HG03354 (cell line): ENCODE results near the gene AVP.
"Not testable (repeated sequence)": the region's sequence is repeated elsewhere in the genome, so short reads cannot be mapped to it uniquely, and the experiment has no call there.

Experiments
- ATAC-seq: cut with Tn5 transposase; IDR thresholded peaks from one replicate; pipeline ENCODE4 v1.9.1; 2021; ENCODE audit warnings: mild to moderate bottlenecking; ENCODE audit not compliant: unreplicated experiment, poor library complexity, severe bottlenecking

AVP gene

DNA sequence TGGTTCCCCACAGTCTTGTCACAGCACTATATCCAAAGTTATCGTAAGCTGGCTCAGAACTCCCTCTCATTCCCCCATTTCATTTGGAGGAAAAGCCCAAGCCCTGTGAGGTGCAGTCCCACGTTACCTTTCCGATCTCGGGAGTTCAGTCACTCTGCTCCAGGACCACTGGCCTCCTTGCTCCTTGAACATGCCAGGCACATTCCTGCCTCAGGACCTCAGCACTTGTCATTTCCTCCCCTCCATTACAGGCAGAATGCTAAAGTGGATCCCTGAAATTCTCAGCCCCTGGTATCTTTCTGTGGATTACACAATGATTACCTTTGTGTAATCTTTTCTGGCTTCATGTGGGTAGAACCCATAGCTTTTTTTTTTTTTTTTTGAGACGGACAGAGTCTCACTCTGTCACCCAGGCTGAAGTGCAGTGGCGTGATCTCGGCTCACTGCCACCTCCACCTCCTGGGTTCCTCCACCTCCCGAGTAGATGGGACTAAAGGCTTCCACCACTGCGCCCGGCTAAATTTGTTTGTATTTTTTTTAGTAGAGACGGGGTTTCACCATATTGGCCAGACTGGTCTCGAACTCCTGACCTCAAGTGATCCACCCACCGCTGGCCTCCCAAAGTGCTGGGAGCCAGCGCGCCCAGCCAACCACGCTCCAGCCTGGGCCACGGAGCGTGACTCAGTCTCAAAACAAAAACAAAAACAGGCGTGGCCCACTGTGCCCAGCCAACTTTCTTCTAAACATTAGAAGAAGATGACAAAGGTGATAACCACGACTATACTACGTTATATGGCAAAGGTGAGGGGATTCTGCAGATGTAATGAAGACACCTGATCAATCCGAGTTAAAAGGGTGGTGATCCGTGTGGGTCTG lies 17.1 kb downstream of the AVP start:
- ATAC-seq, result no peak

DNA sequence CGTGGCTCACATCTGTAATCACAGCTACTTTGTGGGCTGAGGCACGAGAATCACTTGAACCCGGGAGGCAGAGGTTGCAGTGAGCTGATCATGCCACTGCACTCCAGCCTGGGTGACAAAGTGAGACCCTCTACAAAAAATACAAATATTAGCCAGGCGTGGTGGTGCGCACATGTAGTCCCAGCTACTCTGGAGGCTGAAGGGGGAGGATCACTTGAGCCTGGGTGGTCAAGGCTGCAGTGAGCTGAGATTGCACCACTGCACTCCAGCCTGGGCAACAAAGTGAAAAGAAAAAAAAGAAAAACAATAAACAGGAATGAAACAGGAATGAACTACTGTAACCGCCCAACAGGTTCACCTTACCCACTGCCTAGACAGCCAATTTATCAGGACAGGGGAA lies 20.4 kb downstream of the AVP start:
- ATAC-seq, result not testable (repeated sequence)

DNA sequence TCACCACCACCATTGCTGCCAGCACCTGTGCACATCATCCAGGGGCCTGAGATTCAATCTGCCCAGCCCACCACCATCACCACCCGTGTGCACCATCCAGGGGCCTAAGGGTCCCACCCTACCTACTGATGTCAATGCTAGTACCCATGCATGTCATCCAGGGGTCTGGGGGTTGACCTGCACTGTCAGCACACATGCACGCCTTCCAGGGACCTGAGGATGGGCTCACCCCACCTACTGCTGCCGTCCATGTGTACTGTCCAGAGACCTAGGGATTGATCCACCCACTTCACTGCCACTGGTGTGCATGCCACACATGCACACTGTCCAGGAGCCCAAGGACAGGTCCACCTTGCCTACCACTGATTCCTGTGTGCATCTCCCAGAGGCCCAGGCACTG lies 25.0 kb downstream of the AVP start:
- ATAC-seq, result no peak

DNA sequence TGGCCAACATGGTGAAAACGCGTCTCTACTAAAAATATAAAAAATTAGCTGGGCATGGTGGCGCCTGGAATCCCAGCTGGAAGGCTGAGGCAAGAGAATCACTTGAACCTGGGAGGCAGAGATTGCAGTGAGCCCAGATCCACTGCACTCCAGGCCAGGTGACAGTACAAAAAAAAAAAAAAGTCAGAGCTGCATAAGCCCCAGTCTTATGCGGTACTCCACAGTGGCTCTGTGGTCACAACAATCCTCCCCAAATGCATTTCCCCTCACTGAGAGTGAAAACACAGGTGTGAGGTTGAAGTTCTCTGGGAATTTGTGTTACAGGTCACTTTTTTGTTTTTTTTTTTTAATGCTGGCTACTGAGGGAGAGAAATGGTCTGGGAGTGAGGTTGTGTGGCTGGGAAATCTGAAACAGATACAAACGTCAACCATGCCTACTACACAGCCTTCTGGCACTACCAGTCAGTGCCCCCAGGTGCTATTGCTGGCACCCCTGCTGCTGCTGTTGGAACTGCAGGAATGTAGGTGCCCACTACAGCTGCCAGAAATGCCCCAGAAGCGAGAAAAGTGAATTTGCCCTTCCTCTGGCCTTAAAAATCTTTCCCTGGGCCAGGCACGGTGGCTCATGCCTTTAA lies 33.0 kb downstream of the AVP start:
- no peak for ATAC-seq

DNA sequence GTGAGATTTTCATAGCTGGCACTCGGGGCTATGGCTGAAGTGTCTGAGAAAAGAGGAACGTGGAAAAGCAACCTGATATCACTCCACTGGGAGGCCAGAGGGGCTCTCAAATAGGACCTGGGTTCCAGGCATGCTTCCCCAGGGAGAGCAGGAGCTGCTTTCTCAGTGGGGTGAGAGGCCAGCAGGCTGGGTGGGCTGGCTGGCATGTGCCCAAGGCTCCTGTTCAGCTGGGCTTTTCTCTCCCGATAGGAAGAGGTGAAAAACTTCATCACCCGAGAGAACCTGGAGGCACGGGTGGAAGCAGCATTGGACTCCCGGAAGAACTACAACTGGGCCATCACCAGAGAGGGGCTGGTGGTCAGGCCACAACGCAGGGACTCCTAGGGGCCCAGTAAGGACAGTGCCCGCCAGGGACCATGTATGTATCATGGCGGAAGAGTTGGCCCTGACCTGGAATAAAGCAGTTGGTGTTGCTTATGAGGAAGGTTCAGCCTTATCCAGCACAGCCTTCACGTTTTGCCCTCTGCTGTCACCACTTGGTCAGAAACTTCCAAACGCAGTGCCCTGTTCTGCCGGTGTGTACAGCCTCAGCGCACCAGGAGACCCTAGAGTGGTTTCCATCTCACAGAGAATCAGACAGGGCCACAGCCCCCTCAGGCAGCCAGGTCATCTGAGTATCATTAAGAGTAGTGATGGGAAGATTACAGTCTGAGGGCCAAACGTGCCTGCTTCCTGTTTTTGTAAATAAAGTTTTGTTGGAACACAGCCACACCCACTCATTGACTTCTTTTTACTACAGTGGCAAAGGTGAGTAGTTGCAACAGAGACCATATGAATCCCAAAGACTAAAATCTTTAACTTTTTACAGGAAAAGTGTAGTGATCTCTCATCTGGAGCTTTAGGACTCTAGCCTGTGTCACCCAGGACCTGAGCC lies 36.8 kb downstream of the AVP start:
- no peak for ATAC-seq

DNA sequence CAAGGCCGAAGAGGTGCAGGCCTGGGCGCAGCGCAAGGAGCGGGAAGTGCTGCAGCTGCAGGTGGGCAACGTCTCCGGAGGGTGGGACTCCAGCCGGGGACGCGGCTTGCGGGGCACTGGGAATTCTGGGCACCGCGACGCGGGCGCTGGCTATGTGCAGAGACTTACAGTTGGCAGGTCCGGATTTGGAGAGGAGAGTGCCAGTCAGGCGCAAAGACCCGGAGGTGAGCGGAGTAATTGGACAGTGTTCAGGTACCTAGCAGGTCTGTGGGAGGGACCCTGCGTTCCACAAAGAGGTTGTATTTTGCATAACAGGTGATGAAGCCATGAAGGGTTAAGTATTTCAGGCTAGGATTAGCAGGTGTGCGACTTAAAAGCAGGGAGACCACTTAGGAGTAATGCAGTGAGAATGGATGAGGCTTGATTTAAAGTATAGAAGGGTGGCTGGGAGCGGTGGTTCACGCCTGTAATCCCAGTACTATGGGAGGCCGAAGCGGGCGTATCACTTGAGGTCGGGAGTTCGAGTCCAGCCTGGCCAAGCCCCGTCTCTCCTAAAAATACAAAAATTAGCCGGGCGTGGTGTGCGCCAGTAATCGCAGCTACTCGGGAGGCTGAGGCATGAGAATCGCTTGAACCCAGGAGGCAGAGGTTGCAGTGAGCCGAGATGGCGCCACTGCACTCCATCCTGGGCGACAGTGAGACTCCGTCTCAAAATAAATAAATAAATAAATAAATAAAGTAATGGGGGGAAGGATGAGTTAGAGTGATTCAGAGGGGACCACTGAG lies 37.7 kb downstream of the AVP start:
- ATAC-seq, result no peak

DNA sequence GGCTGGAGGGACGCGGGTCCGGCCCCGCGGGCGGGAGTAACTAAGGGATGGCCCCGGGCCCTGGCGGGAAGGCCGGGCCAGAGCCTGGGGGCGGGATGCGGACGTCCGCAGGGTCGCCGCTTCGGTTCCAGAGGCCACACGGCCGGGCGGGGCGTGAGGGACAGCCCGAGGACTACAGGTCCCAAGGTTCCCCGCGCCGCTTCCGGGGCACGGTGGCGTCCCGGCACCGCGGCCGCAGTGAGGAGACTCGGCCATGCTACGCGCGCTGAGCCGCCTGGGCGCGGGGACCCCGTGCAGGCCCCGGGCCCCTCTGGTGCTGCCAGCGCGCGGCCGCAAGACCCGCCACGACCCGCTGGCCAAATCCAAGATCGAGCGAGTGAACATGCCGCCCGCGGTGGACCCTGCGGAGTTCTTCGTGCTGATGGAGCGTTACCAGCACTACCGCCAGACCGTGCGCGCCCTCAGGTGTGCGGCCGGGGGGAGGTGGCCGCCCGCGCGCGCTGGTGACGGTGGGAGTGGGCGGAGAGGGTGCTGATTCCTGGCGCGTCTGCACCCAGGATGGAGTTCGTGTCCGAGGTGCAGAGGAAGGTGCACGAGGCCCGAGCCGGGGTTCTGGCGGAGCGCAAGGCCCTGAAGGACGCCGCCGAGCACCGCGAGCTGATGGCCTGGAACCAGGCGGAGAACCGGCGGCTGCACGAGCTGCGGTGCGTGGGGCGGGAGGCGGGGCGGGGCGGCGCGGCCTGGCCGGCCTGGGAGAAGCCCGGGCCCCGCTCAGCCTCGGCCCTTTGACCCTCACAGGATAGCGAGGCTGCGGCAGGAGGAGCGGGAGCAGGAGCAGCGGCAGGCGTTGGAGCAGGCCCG lies 38.5 kb downstream of the AVP start, which contains the start of gene MRPS26:
TSS of gene MRPS26 (plus strand) at position 237 of the 861 bp plus-strand sequence. CDS start at position 254, 17 bp downstream.
- ATAC-seq, result peak; percentile 89

DNA sequence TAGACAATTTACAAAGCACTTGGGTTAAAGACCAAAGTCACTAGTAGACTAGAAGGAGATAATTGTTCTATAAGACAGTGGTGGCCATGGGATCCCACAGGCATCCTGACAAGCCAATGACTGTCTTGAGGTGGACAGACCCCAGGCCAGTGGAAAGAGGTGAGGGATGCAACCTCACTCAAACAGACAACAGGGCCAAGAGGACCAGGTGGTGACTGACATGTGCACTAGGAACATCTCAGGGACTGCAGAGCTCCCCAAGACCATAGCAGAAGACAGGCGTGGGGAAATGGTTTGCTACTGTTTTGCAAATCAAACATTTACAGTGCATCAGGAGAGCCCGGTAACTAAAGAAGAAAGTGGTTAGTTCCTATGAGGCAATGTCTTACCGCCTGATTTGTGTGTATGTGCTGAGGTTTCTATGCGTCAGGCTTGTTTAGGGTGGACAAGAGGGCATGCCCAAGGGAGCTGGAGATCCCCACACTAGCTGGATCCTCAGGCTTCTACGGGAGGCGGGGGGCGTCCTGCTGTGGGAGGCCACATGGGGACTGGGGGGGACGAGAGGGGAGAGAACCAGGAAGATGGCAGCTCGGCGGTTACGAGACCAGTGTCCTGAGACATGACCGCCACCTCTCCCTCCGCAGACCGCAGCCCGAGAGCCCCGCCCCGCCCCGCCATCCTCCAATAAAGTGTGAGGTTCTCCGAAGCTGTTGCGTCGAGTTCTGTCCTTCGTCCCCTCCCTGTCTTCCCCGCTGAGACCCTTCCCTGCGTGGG lies 39.3 kb downstream of the AVP start:
- ATAC-seq, result peak; percentile 48

DNA sequence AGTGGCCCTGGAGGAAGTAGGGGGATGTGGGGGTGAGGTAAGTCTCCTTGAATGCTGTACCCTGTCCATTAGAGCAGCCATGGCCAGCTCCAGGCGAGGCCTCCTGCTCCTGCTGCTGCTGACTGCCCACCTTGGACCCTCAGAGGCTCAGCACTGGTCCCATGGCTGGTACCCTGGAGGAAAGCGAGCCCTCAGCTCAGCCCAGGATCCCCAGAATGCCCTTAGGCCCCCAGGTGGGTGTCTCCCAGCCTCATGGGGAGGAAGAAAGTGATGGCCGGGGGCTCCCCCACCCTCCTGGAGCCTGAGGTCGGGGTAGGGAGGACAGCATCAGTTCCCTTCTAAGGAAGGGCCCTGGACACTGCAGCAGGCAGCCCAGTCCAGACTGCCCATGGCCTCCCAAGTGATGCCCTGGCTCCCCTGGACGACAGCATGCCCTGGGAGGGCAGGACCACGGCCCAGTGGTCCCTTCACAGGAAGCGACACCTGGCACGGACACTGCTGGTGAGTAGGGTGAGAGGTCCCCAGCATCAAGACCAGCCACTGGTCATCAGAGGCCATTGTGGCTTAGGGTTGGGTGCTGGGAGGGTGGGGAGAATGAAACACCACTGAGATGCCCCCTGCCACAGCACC lies 40.1 kb downstream of the AVP start:
- no peak for ATAC-seq

DNA sequence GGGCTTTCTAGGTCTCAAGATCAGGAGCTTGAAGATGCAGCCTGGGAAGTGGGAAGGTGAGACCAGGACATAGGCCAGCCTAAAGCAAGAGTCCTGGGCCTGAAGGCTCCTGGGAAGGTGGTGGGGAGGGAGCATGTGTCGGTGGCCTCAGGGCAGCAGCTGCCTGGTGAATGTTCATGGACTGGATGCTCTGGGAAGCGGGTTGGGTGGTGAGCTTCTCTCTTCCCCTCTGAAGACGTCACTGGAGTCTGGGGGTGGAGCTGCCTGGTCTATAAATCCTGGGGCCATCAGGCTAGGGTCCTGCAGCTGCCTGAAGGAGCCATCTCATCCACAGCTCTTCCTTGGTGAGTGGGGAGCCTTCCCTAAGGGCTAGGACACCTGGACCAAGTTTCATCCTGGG lies 41.2 kb downstream of the AVP start, which contains the start of gene GNRH2:
TSS of gene GNRH2 (plus strand) at position 301 of the 400 bp plus-strand sequence. CDS start 793 bp downstream, outside the sequence.
- no peak for ATAC-seq

DNA sequence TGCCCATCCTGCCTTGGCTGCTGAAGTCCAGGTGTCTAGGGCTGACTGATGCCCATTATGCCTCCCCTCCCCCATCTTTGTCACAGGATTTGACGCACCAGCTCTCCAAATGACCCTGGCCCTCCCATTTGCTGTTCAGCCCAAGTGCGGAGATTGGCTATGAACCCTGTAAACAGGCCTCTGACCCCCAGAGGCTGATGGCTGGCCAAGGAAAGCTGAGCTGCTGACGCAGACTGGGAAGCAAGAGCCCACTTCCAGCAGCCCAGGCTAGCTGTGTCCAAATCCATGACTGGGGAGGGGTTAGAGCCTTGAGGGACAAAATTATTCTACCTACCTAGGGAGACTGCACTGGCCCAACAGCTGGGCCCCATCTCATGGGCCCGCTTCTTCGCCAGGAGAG lies 41.9 kb downstream of the AVP start:
- no peak for ATAC-seq

DNA sequence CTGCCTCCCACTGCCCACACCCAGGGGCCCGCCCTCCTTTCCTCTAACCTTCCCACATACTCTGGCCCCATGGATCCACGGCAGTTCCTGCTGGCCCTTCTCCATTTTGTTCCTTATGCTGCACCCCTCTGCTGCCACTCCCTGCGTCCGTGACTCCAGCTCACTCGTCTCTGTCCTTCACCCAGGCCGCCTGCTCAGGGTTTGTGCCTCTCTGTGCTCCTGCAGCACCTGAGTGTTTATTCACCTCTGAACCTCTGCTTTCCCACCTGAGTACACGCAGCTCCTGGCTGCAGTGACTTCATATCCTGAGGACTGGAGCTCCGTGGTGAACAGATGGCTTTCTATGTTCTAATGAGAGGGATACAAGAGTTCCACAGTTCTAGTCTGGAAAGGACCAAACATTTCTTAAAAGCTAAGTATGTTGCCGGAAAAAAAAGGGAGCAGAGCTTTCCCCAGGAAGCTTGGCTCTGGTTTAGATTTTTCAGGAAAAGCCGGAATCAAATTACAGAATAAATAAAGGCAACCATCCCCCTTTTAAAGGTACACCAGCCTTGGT lies 42.6 kb downstream of the AVP start:
- ATAC-seq, result no peak

DNA sequence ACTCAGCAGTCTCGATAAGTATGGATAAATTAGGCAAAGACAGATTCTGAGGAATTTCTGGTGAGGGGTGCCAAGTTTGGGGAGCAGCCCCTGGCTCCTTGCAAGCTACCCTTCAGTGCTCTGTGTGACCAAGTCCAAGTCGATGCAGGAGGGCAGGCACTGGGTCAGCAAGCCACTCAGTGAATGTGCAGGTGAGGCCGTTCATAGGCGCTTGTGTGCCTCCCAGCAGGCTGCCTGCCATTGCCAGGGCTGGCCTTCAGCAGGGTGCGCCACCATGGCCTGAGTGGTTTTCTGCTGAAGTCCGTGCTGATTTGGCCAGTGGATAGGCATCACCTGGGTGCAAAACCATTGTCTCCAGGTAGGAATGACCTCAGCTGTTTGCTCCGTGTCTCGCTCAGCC lies 44.4 kb downstream of the AVP start:
- ATAC-seq, result no peak

DNA sequence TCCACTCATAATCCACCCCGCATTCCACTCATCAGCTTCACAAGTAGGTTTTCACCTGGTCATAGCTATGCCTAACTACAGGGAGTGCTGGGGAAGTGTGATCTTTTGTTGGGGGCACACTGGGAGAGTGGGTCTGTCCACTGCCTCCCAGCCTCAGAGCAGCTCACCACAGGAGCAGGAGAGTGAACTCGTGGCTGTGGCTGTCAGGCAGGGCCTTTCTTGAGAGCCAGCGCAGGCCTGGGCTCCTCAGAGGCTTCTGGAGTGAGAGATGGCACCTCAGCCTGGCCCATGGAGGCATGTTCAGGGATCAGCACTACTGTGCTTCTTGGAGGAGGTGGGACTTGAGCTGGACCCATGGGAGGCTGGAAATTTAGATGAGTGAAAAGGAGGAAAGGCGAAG lies 45.1 kb downstream of the AVP start:
- ATAC-seq, result no peak

DNA sequence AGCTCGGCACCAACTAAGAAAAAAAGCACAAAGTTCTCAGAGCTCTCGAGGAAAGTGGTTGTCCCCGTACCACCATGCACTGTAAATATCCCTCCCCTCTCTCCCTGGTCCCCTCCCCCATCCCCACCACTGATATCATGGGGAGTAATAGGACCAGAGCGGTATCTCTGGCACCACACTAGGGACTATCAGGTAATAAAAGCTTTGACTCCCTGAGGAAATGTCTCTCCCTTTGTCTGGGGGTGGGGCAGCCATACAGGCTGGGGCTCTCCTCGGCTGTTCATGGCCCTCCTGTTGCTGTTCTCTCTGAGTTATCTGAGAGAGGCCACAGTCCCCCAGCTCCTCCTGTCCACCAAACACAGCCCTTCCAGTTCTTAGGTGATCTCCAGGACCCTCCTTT lies 46.1 kb downstream of the AVP start:
- no peak for ATAC-seq

DNA sequence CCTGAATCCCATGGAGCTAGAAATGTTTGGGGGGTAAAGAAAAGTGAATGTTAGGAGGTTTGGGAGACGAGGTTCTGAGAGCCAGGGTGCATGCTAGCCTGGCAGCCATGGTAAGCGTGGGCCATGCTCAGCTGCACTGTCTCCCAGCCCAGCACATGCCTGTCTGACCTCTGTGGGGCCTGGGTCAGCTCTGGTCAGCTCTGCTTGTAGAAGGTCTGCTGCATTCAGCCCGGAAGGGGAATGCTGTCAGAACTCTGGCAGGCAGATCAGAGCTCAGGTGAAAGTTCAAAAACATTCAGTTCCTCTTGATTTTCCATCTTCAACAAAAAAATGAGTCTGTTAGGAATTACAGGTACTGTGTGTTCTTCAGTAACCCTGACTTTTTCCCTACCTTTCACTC lies 46.9 kb downstream of the AVP start:
- ATAC-seq, result no peak

DNA sequence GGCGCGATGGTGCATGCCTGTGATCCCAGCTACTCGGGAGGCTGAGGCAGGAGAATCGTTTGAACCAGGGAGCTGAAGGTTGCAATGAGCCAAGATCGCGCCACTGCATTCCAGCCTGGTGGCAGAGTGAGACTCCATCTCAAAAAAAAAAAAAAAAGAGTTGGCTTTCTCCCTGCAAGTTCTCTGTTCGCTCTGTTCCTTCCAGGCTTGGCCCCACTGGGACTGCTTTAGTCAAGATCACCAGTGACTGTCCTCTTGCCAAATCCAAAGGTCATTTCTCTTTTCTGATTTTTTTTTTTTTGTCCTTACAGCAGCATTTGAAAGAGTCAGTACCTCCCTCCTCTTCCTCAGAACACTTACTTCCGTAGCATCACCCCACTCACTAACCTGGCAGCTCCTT lies 51.9 kb downstream of the AVP start:
- no peak for ATAC-seq
